Mesothelial cell of epicardium (in vitro differentiated cells): Measurements from ENCODE around the gene LINGO4. TPM values are rescaled to one million over a fixed set of nuclear protein-coding genes. Genes with fewer than 3 reads are reported as not detected.
A peak's percentile ranks its signal among the peaks of the same experiment; 100 is the strongest.
"Not testable (repeated sequence)": the region's sequence is repeated elsewhere in the genome, so short reads cannot be mapped to it uniquely, and the experiment has no call there.

Experiments used
- DNase-seq, 2 experiments: peaks; one replicate each; pipeline ENCODE4 v3.0.0; 2021; ENCODE audit warnings: low spot score in 2 of 2; ENCODE audit not compliant: unreplicated experiment in 2 of 2
- H3K27ac Mint-ChIP-seq: 2 replicates; pipeline ENCODE4 v1.8.0; 2021; ENCODE audit warnings: mixed read lengths
- H3K27me3 Mint-ChIP-seq: 2 replicates; pipeline ENCODE4 v1.8.0; 2021; ENCODE audit warnings: low read depth, mixed read lengths
- H3K36me3 Mint-ChIP-seq: 2 replicates; pipeline ENCODE4 v1.8.0; 2021; ENCODE audit warnings: mixed read lengths
- H3K4me1 Mint-ChIP-seq: 2 replicates; pipeline ENCODE4 v1.8.0; 2021; ENCODE audit warnings: mixed read lengths
- H3K4me3 Mint-ChIP-seq: 2 replicates; pipeline ENCODE4 v1.8.0; 2021; ENCODE audit warnings: mild to moderate bottlenecking, moderate library complexity, mixed read lengths
- H3K9me3 Mint-ChIP-seq: 2 replicates; pipeline ENCODE4 v1.8.0; 2021; ENCODE audit warnings: mixed read lengths
- CTCF ChIP-seq: fragments of 200-600 bp; sonication (generic); IDR thresholded peaks from one replicate; pipeline ENCODE4 v1.5.0; 2021; ENCODE audit warnings: antibody characterized with exemption; ENCODE audit not compliant: unreplicated experiment
- total RNA-seq: library from RNA; stranded (reverse); gene quantifications from 3 replicates; pipeline ENCODE4 v1.2.1, GENCODE V29; 2021

The LINGO4 gene
- total RNA-seq, 1 donor from 2014 or later, result not detected

GRCh38 chr1:151790071-151790939 lies 14.9 kb downstream of the LINGO4 start, which contains the start of gene TDRKH:
TDRKH (minus strand) TSS chr1:151790500; CDS start chr1:151783022, 7,478 bp downstream.
- H3K9me3 Mint-ChIP-seq, result no peaks in the 10 kb centered on the region
- no peaks in the 10 kb centered on the region for H3K36me3 Mint-ChIP-seq
- peak within 1 kb of the TSS; percentile 85 for H3K27ac Mint-ChIP-seq
- peak; percentile 96 to 97 for DNase-seq
- peaks cover 15% of the 10 kb centered on the region for H3K4me1 Mint-ChIP-seq
- TF ChIP-seq CTCF, result no peak
- H3K27me3 Mint-ChIP-seq, result peaks cover 6% of the 10 kb centered on the region
- H3K4me3 Mint-ChIP-seq, result peak within 1 kb of the TSS; percentile 85

GRCh38 chr1:151787689-151788088 lies 17.5 kb downstream of the LINGO4 start:
- TF ChIP-seq CTCF, result no peak
- H3K36me3 Mint-ChIP-seq, result no peaks in the 10 kb centered on the region
- H3K27me3 Mint-ChIP-seq, result peaks cover 6% of the 10 kb centered on the region
- no peak overlapping the region for H3K27ac Mint-ChIP-seq
- H3K9me3 Mint-ChIP-seq, result no peaks in the 10 kb centered on the region
- peaks cover 15% of the 10 kb centered on the region for H3K4me1 Mint-ChIP-seq
- DNase-seq, result no peak
- no peak overlapping the region for H3K4me3 Mint-ChIP-seq

GRCh38 chr1:151783796-151784195 lies 21.4 kb downstream of the LINGO4 start:
- no peak for TF ChIP-seq CTCF
- Mint-ChIP-seq H3K36me3 (peaks cover 5% of the 10 kb centered on the region), H3K27ac (no peak overlapping the region), H3K4me1 (no peaks in the 10 kb centered on the region), H3K9me3 (no peaks in the 10 kb centered on the region), H3K4me3 (no peak overlapping the region), H3K27me3 (no peaks in the 10 kb centered on the region)
- no peak for DNase-seq

- Mint-ChIP-seq H3K4me1 (no peaks in the 10 kb centered on the region), H3K27ac (no peak overlapping the region), H3K27me3 (no peaks in the 10 kb centered on the region), H3K4me3 (no peak overlapping the region), H3K36me3 (peaks cover 11% of the 10 kb centered on the region), H3K9me3 (no peaks in the 10 kb centered on the region)
- DNase-seq, result no peak
- no peak for TF ChIP-seq CTCF
These were observed 22.5 kb downstream of the LINGO4 start for GRCh38 chr1:151782741-151783140.

- H3K27me3 Mint-ChIP-seq, H3K27ac Mint-ChIP-seq, H3K9me3 Mint-ChIP-seq, H3K4me3 Mint-ChIP-seq, DNase-seq, H3K4me1 Mint-ChIP-seq: not testable (repeated sequence)
- peaks cover 11% of the 10 kb centered on the region for H3K36me3 Mint-ChIP-seq
These were observed 23.2 kb downstream of the LINGO4 start for GRCh38 chr1:151782026-151782425.

GRCh38 chr1:151780736-151781135 lies 24.5 kb downstream of the LINGO4 start:
- not testable (repeated sequence) for H3K27ac Mint-ChIP-seq, DNase-seq, H3K9me3 Mint-ChIP-seq, H3K4me3 Mint-ChIP-seq, H3K27me3 Mint-ChIP-seq, H3K4me1 Mint-ChIP-seq
- peaks cover 17% of the 10 kb centered on the region for H3K36me3 Mint-ChIP-seq
